CD14-positive monocyte (primary cell): Measurements from ENCODE around the gene TGM5. TPM values are rescaled to one million over a fixed set of nuclear protein-coding genes. Genes with fewer than 3 reads are reported as not detected.

Experiments used
- DNase-seq, 3 donors: peaks; one replicate each; pipeline ENCODE4 v3.0.0-alpha.2; 2011 to 2022
- H2AFZ ChIP-seq: 2 replicates; pipeline ENCODE4 v1.6.0; 2012; ENCODE audit warnings: mild to moderate bottlenecking, low read depth, low read length, inconsistent platforms; ENCODE audit not compliant: insufficient read depth, poor library complexity, severe bottlenecking
- H3K27ac ChIP-seq, 2 donors: 1 replicate in 1 of 2; 2 replicates in 1 of 2; pipeline ENCODE4 v1.5.1; 2012 to 2013; ENCODE audit warnings: low read length in 2 of 2, control low read depth in 1 of 2, inconsistent platforms in 1 of 2, low read depth in 1 of 2, mild to moderate bottlenecking in 1 of 2
- H3K27me3 ChIP-seq, 2 donors: one replicate each; pipeline versions ENCODE4 v1.6.0 to v1.6.1; 2011 to 2013; ENCODE audit warnings: low read length in 2 of 2; ENCODE audit not compliant: control insufficient read depth in 2 of 2, insufficient read depth in 2 of 2
- H3K36me3 ChIP-seq, 2 donors: replicated peaks in 1 of 2; 1 replicate in 1 of 2; 2 replicates in 1 of 2; pipeline versions ENCODE4 v1.5.1 to v1.6.1; 2012 to 2013; ENCODE audit warnings: low read length in 2 of 2, control low read depth in 1 of 2, inconsistent platforms in 1 of 2, mild to moderate bottlenecking in 1 of 2; ENCODE audit not compliant: insufficient read depth in 2 of 2, control insufficient read depth in 1 of 2
- H3K4me1 ChIP-seq, 2 donors: 1 replicate in 1 of 2; 2 replicates in 1 of 2; pipeline versions ENCODE4 v1.5.1 to v1.6.1; 2012 to 2013; ENCODE audit warnings: low read length in 2 of 2, control low read depth in 1 of 2, inconsistent platforms in 1 of 2, mild to moderate bottlenecking in 1 of 2, moderate library complexity in 1 of 2; ENCODE audit not compliant: insufficient read depth in 2 of 2, control insufficient read depth in 1 of 2
- H3K4me2 ChIP-seq: replicated peaks from 2 replicates; pipeline ENCODE3; 2012; ENCODE audit warnings: low read length, moderate library complexity, mild to moderate bottlenecking; ENCODE audit not compliant: poor library complexity, severe bottlenecking; ENCODE audit errors: extremely low read depth
- H3K4me3 ChIP-seq, 3 experiments: fragments of 200-600 bp in 1 of 3; sonication (generic) in 1 of 3; replicated peaks in 1 of 3; 1 replicate in 2 of 3; 2 replicates in 1 of 3; pipeline ENCODE4 v1.5.1; 2011 to 2013; ENCODE audit warnings: low read length in 3 of 3, mild to moderate bottlenecking in 3 of 3, control low read depth in 2 of 3, low read depth in 2 of 3, inconsistent platforms in 1 of 3, moderate library complexity in 1 of 3
- H3K79me2 ChIP-seq: 2 replicates; pipeline ENCODE4 v1.6.0; 2012; ENCODE audit warnings: mild to moderate bottlenecking, control low read depth, inconsistent platforms, low read length, moderate library complexity; ENCODE audit not compliant: insufficient read depth
- H3K9ac ChIP-seq: 2 replicates; pipeline ENCODE4 v1.6.0; 2017; ENCODE audit warnings: low read length, mild to moderate bottlenecking; ENCODE audit not compliant: insufficient read depth, poor library complexity, severe bottlenecking
- H3K9me3 ChIP-seq, 2 donors: replicated peaks in 1 of 2; 1 replicate in 1 of 2; 2 replicates in 1 of 2; pipeline versions ENCODE4 v1.5.1 to v1.6.1; 2012 to 2013; ENCODE audit warnings: low read length in 2 of 2, control low read depth in 1 of 2; ENCODE audit not compliant: control insufficient read depth in 1 of 2, insufficient read depth in 1 of 2
- H4K20me1 ChIP-seq: 2 replicates; pipeline ENCODE4 v1.6.0; 2012; ENCODE audit warnings: mild to moderate bottlenecking, low read length, control low read depth, moderate library complexity; ENCODE audit not compliant: insufficient read depth
- H3K27ac Mint-ChIP-seq, 7 donors: one replicate each; pipeline ENCODE4 v1.8.0; 2020; ENCODE audit warnings: mild to moderate bottlenecking in 7 of 7, mixed read lengths in 7 of 7, moderate library complexity in 6 of 7, inconsistent platforms in 2 of 7
- H3K27me3 Mint-ChIP-seq, 3 donors: one replicate each; pipeline ENCODE4 v1.8.0; 2021 to 2022; ENCODE audit warnings: low read depth in 3 of 3, mild to moderate bottlenecking in 3 of 3, mixed read lengths in 3 of 3, moderate library complexity in 3 of 3, inconsistent platforms in 1 of 3
- H3K36me3 Mint-ChIP-seq, 2 donors: one replicate each; pipeline ENCODE4 v1.8.0; 2020; ENCODE audit warnings: mixed read lengths in 2 of 2, inconsistent platforms in 1 of 2, mild to moderate bottlenecking in 1 of 2
- H3K4me1 Mint-ChIP-seq: one replicate; pipeline ENCODE4 v1.8.0; 2020; ENCODE audit warnings: mild to moderate bottlenecking, mixed read lengths
- H3K4me3 Mint-ChIP-seq, 2 donors: one replicate each; pipeline ENCODE4 v1.8.0; 2020; ENCODE audit warnings: mild to moderate bottlenecking in 2 of 2, mixed read lengths in 2 of 2, moderate library complexity in 1 of 2
- H3K9me3 Mint-ChIP-seq, 7 donors: one replicate each; pipeline ENCODE4 v1.8.0; 2020 to 2022; ENCODE audit warnings: mixed read lengths in 7 of 7, mild to moderate bottlenecking in 6 of 7, moderate library complexity in 6 of 7, inconsistent platforms in 2 of 7
- WGBS: methylation state at CpG from one replicate; pipeline ENCODE4 v1.1.5; 2013; ENCODE audit warnings: missing lambda C conversion rate; ENCODE audit not compliant: insufficient coverage; 5-methylcytosine and 5-hydroxymethylcytosine counted together
- intact Hi-C, 2 donors: fragments of 100-400 bp; cut with micrococcal nuclease; formaldehyde crosslinking; loops; one replicate each; pipeline versions ENCODE4 v1.15.0 to v1.15.1; 2023
- polyA plus RNA-seq, 3 donors: library from polyadenylated mRNA; depleted of rRNA in 1 of 3; unstranded in 2 of 3; stranded (reverse) in 1 of 3; fragments of 300-500 nt in 2 of 3; fragments of >200 nt in 1 of 3; fragmentation: Illumina TruSeq in 2 of 3; gene quantifications; 1 replicate in 2 of 3; 2 replicates in 1 of 3; pipeline ENCODE4 v1.2.3, GENCODE V29; 2012 to 2021
- TF ChIP-seq, protein P1 (sequence below): fragments of 200-600 bp; IDR thresholded peaks from one replicate; pipeline ENCODE4 v1.8.0; 2022; ENCODE audit warnings: antibody characterized with exemption, mild to moderate bottlenecking

TGM5 gene
- polyA plus RNA-seq, 3 donors, result not detected

DNA sequence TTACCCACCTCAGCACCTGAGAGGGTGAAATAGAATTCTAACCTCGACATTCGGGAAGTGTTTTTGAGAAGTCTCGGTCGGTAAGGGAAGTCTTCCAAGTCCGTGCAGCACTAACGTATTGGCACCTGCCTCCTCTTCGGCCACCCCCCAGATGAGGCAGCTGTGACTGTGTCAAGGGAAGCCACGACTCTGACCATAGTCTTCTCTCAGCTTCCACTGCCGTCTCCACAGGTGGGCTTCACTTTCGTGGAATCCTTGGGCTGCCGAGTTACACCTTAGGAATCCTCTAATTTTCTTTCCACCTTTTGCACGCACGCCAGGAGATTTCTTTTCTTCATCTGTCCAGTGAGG, 80.8 kb downstream of the TGM5 start:
- H3K27ac Mint-ChIP-seq, result peak overlapping the region; percentile 89 to 96 (median 94)
- Histone ChIP-seq H3K27me3 (no peaks in the 10 kb centered on the region), H2AFZ (peak overlapping the region; percentile 87), H3K27ac (peak overlapping the region; percentile 79 to 89), H3K4me2 (peak overlapping the region; percentile 95), H3K9me3 (no peaks in the 10 kb centered on the region), H3K4me1 (peaks cover 8 to 19% of the 10 kb centered on the region in 2 donors), H3K79me2 (peaks cover 33% of the 10 kb centered on the region), H3K4me3 (peak overlapping the region; percentile 66 to 98 (median 97)), H4K20me1 (peaks cover 27% of the 10 kb centered on the region), H3K36me3 (peaks cover 41 to 67% of the 10 kb centered on the region in 2 donors), H3K9ac (peak overlapping the region; percentile 86)
- H3K36me3 Mint-ChIP-seq, result peaks cover 42 to 54% of the 10 kb centered on the region in 2 donors
- H3K4me1 Mint-ChIP-seq, result peaks cover 20% of the 10 kb centered on the region
- peak overlapping the region; percentile 96 to 98 for H3K4me3 Mint-ChIP-seq
- intact Hi-C loops, result loop anchor here in 1 of 2 donors (5.0 kb wide), 1 partner anchor 79 kb away; the partner anchor contains the start of gene UBR1
- H3K27me3 Mint-ChIP-seq, result no peaks in the 10 kb centered on the region
- peak in 2 of 3 donors; percentile 14 for DNase-seq
- no peaks in the 10 kb centered on the region for H3K9me3 Mint-ChIP-seq
- TF ChIP-seq, protein P1, sequence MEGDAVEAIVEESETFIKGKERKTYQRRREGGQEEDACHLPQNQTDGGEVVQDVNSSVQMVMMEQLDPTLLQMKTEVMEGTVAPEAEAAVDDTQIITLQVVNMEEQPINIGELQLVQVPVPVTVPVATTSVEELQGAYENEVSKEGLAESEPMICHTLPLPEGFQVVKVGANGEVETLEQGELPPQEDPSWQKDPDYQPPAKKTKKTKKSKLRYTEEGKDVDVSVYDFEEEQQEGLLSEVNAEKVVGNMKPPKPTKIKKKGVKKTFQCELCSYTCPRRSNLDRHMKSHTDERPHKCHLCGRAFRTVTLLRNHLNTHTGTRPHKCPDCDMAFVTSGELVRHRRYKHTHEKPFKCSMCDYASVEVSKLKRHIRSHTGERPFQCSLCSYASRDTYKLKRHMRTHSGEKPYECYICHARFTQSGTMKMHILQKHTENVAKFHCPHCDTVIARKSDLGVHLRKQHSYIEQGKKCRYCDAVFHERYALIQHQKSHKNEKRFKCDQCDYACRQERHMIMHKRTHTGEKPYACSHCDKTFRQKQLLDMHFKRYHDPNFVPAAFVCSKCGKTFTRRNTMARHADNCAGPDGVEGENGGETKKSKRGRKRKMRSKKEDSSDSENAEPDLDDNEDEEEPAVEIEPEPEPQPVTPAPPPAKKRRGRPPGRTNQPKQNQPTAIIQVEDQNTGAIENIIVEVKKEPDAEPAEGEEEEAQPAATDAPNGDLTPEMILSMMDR, result peak; percentile 51
- WGBS, result 0% methylated on average over 1 of the region's 13 CpGs

DNA sequence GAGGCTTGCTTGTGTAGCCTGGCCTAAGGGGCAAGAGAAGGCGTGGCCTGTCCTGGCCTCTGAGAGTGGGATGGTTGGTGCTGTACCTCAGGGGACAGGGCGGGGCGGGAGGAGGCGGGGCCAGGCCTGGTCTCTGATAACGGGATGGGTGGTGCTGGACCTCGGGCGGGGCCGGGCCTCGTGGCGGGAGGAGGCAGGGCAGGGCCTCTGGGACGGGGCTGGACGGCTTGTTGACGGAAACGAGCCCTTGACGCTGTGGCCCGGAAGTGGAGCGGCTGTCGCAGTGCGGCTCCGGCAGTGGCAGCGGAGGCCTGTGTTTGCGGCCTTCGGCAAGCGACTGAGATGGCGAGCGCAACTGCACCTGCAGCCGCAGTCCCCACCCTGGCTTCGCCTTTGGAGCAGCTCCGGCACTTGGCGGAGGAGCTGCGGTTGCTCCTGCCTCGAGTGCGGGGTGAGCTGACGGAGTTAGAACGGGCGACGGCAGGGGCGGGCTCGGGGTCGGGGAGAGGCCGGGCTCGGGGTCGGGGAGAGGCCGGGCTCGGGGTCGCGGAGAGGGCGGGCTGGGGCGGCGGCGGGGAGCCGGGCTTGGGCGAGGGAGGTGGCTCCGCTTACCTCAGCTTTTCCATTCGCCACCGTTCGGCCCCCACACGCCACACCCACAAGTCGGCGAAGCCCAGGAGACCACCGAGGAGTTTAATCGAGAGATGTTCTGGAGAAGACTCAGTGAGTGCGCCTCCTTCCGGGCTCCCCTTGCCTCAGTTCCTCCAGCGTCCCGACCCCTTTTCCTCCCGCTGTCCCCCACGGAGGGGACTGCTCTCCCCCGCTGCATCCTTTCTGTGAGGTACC, 81.3 kb downstream of the TGM5 start, which contains the start of gene CCNDBP1:
Gene CCNDBP1 (plus strand): TSS at position 247 of the 846 bp plus-strand sequence. CDS start 96 bp downstream, at position 343.
- H3K27me3 Mint-ChIP-seq, result no peaks in the 10 kb centered on the region
- intact Hi-C loops, result loop anchor here in 1 of 2 donors (5.0 kb wide), 1 partner anchor 78 kb away; the partner anchor contains the start of gene UBR1
- Histone ChIP-seq H3K27me3 (no peaks in the 10 kb centered on the region), H3K4me2 (peak within 1 kb of the TSS; percentile 95), H3K36me3 (peaks cover 37 to 67% of the 10 kb centered on the region in 2 donors), H3K4me3 (peak within 1 kb of the TSS; percentile 66 to 98 (median 97)), H3K4me1 (peaks cover 8 to 19% of the 10 kb centered on the region in 2 donors), H4K20me1 (peaks cover 27% of the 10 kb centered on the region), H3K9me3 (no peaks in the 10 kb centered on the region), H3K27ac (peak within 1 kb of the TSS; percentile 79 to 89), H2AFZ (peak within 1 kb of the TSS; percentile 87), H3K79me2 (peaks cover 33% of the 10 kb centered on the region), H3K9ac (peak within 1 kb of the TSS; percentile 86)
- H3K4me1 Mint-ChIP-seq, result peaks cover 20% of the 10 kb centered on the region
- DNase-seq, result peak; percentile 78 to 84 (median 82)
- no peaks in the 10 kb centered on the region for H3K9me3 Mint-ChIP-seq
- TF ChIP-seq, protein P1, result peak; percentile 62
- H3K36me3 Mint-ChIP-seq, result peaks cover 39 to 53% of the 10 kb centered on the region in 2 donors
- WGBS, result under 1% methylated on average over 41 of the region's 69 CpGs
- H3K4me3 Mint-ChIP-seq, result peak within 1 kb of the TSS; percentile 96 to 98
- peak within 1 kb of the TSS; percentile 92 to 96 (median 95) for H3K27ac Mint-ChIP-seq
